ENCODE data around the gene PDSS2. TPM values are rescaled to one million over a fixed set of nuclear protein-coding genes. Genes with fewer than 3 reads are reported as not detected.

PDSS2 gene
- total and polyA plus RNA-seq, 9 of the 15 experiments (the other 6 are each of a cell fraction or from before 2014, with no cell fraction given), result 5.8 to 21.1 (median 12.0) TPM

GRCh38 chr6:107390056-107390455, 69.3 kb downstream of the PDSS2 start:
- Histone ChIP-seq H3K4me3 (no peak overlapping the region), H3K79me2 (ENCODE audit: control insufficient read depth, insufficient read depth, low read length) (no peaks in the 10 kb centered on the region), H3K9me3 (replicated peaks; ENCODE audit: control insufficient read depth, insufficient read depth, low read depth, low read length) (peaks cover 1% of the 10 kb centered on the region; the same call in 1 of the 2 replicates), H3K27ac (ENCODE audit: extremely low read depth, low read depth, low read length) (no peak overlapping the region), H2AFZ (ENCODE audit: low read depth, low read length) (no peak overlapping the region), H3K4me1 (replicated peaks in 1 of 2; ENCODE audit: control insufficient read depth in 2 of 2, insufficient read depth in 2 of 2, low read length in 2 of 2) (0 out of 5 replicates have a peak, but pooled peaks cover 0 to 3% of the 10 kb centered on the region in 2 experiments), H3K36me3 (ENCODE audit: control insufficient read depth, insufficient read depth, low read length) (no peaks in the 10 kb centered on the region), H3K4me2 (ENCODE audit: insufficient read depth, low read length) (no peak overlapping the region), H3K27me3 (ENCODE audit: control insufficient read depth in 2 of 2, insufficient read depth in 2 of 2, low read length in 2 of 2) (no peaks in the 10 kb centered on the region), H4K20me1 (replicated peaks; ENCODE audit: control insufficient read depth, insufficient read depth, low read length) (no peaks in the 10 kb centered on the region), H3K9ac (ENCODE audit: insufficient read depth in 1 of 2, low read depth in 2 of 2, low read length in 2 of 2) (no peak overlapping the region), H3K9me1 (ENCODE audit: control insufficient read depth, insufficient read depth, low read length) (no peaks in the 10 kb centered on the region)
- POLR2A ChIA-PET, result no interaction called here
- intact Hi-C loops (cut with micrococcal nuclease), result no loop called here
- in situ Hi-C loops (cut with MboI), result no loop called here
- FAIRE-seq (no peak), ATAC-seq (no peak), DNase-seq (ENCODE audit: extremely low read depth in 1 of 4, low spot score in 3 of 4) (no peak)
- no TSS peak for BruUV-seq (replicated peaks)
- CTCF ChIA-PET (ENCODE audit: low intra/inter-chr PET ratio), result no interaction called here
- 73% methylated on average over 2 of the region's 2 CpGs for WGBS (ENCODE audit: insufficient coverage, low coverage, missing lambda C conversion rate)
- TF ChIP-seq NFIC (IDR thresholded peaks at IDR 0.05) (no peak), MCM3 (IDR thresholded peaks at IDR 0.05) (no peak), ZNF12 (CRISPR knock-in tag; IDR thresholded peaks at IDR 0.05) (no peak), KLF13 (tag; IDR thresholded peaks at IDR 0.05; ENCODE audit: borderline replicate concordance, low read depth) (no peak)

DNA sequence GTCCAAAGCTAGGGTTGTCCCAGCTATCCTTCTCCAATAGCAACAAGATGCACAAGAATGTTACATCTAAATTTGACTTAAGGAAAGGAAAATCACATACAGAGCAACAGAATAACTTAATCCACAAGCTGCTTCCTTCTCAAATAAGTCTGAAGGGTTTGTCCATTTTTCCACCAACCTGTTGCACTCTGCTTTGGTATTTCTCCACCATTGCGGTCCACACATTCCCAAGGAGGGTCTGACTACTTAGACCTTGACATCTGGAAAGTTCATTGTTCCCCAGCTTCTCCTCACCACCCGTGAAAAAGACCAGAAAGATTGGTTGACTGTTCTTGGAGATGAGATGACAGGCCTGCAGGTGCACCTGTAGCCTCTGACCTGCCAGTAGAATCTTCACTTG, 72.5 kb downstream of the PDSS2 start:
- no peak for FAIRE-seq
- TF ChIP-seq POLR3G (IDR thresholded peaks at IDR 0.05; ENCODE audit: extremely low read depth, insufficient read length, insufficient replicate concordance) (no peak), ZNF239 (CRISPR knock-in tag; IDR thresholded peaks at IDR 0.05) (no peak), RBM17 (IDR thresholded peaks at IDR 0.05; ENCODE audit: borderline replicate concordance, low read depth, low read length) (no peak), SP1 (CRISPR knock-in tag; IDR thresholded peaks at IDR 0.05) (no peak), MTA3 (IDR thresholded peaks at IDR 0.05; ENCODE audit: borderline replicate concordance) (no peak), SNAPC5 (CRISPR knock-in tag; IDR thresholded peaks at IDR 0.05) (no peak)
- TF ChIP-seq, protein P1, sequence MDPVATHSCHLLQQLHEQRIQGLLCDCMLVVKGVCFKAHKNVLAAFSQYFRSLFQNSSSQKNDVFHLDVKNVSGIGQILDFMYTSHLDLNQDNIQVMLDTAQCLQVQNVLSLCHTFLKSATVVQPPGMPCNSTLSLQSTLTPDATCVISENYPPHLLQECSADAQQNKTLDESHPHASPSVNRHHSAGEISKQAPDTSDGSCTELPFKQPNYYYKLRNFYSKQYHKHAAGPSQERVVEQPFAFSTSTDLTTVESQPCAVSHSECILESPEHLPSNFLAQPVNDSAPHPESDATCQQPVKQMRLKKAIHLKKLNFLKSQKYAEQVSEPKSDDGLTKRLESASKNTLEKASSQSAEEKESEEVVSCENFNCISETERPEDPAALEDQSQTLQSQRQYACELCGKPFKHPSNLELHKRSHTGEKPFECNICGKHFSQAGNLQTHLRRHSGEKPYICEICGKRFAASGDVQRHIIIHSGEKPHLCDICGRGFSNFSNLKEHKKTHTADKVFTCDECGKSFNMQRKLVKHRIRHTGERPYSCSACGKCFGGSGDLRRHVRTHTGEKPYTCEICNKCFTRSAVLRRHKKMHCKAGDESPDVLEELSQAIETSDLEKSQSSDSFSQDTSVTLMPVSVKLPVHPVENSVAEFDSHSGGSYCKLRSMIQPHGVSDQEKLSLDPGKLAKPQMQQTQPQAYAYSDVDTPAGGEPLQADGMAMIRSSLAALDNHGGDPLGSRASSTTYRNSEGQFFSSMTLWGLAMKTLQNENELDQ (CRISPR knock-in tag; IDR thresholded peaks at IDR 0.05; ENCODE audit: borderline replicate concordance), result no peak
- TF ChIP-seq, protein P2, sequence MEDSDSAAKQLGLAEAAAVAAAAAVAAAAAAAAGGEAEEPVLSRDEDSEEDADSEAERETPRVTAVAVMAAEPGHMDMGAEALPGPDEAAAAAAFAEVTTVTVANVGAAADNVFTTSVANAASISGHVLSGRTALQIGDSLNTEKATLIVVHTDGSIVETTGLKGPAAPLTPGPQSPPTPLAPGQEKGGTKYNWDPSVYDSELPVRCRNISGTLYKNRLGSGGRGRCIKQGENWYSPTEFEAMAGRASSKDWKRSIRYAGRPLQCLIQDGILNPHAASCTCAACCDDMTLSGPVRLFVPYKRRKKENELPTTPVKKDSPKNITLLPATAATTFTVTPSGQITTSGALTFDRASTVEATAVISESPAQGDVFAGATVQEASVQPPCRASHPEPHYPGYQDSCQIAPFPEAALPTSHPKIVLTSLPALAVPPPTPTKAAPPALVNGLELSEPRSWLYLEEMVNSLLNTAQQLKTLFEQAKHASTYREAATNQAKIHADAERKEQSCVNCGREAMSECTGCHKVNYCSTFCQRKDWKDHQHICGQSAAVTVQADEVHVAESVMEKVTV (CRISPR knock-in tag; IDR thresholded peaks at IDR 0.05), result no peak

More for the DNA sequence above, 72.5 kb downstream of the PDSS2 start:
- DNase-seq (ENCODE audit: extremely low read depth in 1 of 4, low spot score in 3 of 4) (no peak), ATAC-seq (no peak)
- no peak overlapping the region for H3K4me3 ChIP-seq
- H3K27ac ChIP-seq (ENCODE audit: extremely low read depth, low read depth, low read length), result no peak overlapping the region
- POLR2A ChIA-PET, result no interaction called here
- H3K4me2 ChIP-seq (ENCODE audit: insufficient read depth, low read length), result no peak overlapping the region
- no peaks in the 10 kb centered on the region for H4K20me1 ChIP-seq (replicated peaks; ENCODE audit: control insufficient read depth, insufficient read depth, low read length)
- H3K79me2 ChIP-seq (ENCODE audit: control insufficient read depth, insufficient read depth, low read length), result no peaks in the 10 kb centered on the region
- in situ Hi-C loops (cut with MboI), result no loop called here
- BruUV-seq (replicated peaks), result no TSS peak
- H3K4me1 ChIP-seq (replicated peaks in 1 of 2; ENCODE audit: control insufficient read depth in 2 of 2, insufficient read depth in 2 of 2, low read length in 2 of 2), result 0 out of 5 replicates have a peak, but pooled peaks cover 0 to 3% of the 10 kb centered on the region in 2 experiments
- no peaks in the 10 kb centered on the region for H3K36me3 ChIP-seq (ENCODE audit: control insufficient read depth, insufficient read depth, low read length)
- no peaks in the 10 kb centered on the region for H3K9me1 ChIP-seq (ENCODE audit: control insufficient read depth, insufficient read depth, low read length)
- H2AFZ ChIP-seq (ENCODE audit: low read depth, low read length), result no peak overlapping the region
- no peak overlapping the region for H3K9ac ChIP-seq (ENCODE audit: insufficient read depth in 1 of 2, low read depth in 2 of 2, low read length in 2 of 2)
- CTCF ChIA-PET (ENCODE audit: low intra/inter-chr PET ratio), result no interaction called here
- WGBS (ENCODE audit: insufficient coverage, low coverage, missing lambda C conversion rate), result 27% methylated on average over 1 of the region's 2 CpGs
- intact Hi-C loops (cut with micrococcal nuclease), result no loop called here
- no peaks in the 10 kb centered on the region for H3K27me3 ChIP-seq (ENCODE audit: control insufficient read depth in 2 of 2, insufficient read depth in 2 of 2, low read length in 2 of 2)
- H3K9me3 ChIP-seq (replicated peaks; ENCODE audit: control insufficient read depth, insufficient read depth, low read depth, low read length), result no peaks in the 10 kb centered on the region
